ENCODE results near the gene DIP2A. TPM values are rescaled to one million over a fixed set of nuclear protein-coding genes. Genes with fewer than 3 reads are reported as not detected.

The DIP2A gene
- polyA plus RNA-seq, 1 donor from 2014 or later, result 45.0 TPM

DNA sequence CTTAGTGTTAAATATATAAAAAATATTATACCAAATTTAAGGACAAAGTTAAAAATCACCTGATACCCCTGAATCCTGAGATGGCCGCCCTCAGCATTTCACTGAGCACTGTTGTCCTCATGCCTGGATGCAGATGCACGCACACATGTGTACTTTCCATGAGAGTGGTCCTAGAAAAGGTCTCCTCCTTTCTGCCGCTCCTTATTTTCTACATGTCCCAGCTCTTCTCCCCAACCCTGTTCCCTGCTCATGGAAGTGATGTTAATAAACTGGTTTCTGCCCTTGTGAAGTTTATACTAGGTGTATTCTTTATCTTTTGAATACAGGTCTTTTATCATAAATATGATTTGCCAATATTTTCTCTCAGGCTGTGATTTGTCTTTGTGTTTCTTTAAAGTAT is 32.9 kb downstream of the DIP2A start:
- Histone ChIP-seq H2AFZ (ENCODE audit: low read depth, low read length) (no peak overlapping the region), H3K9me2 (ENCODE audit: insufficient read depth, low read length) (no peaks in the 10 kb centered on the region), H3K27ac (ENCODE audit: low read length) (no peak overlapping the region), H3K36me3 (ENCODE audit: insufficient read depth, low read length) (peaks cover 8% of the 10 kb centered on the region), H3F3A (ENCODE audit: insufficient read depth, low read length, poor library complexity, severe bottlenecking) (no peaks in the 10 kb centered on the region), H3K9ac (ENCODE audit: low read length) (no peak overlapping the region), H3K79me2 (replicated peaks; ENCODE audit: insufficient read depth, low read length) (no peaks in the 10 kb centered on the region), H3K4me3 (ENCODE audit: low read length) (no peak overlapping the region), H4K20me1 (ENCODE audit: insufficient read depth) (no peaks in the 10 kb centered on the region), H3K9me3 (ENCODE audit: low read length) (no peaks in the 10 kb centered on the region), H3K4me2 (ENCODE audit: low read length) (no peak overlapping the region), H3K27me3 (ENCODE audit: insufficient read depth, low read depth, low read length) (no peaks in the 10 kb centered on the region)
- TF ChIP-seq MXI1 (conservative IDR thresholded peaks at IDR 0.05; ENCODE audit: poor library complexity, severe bottlenecking), result no peak
- no peak for TF ChIP-seq EP300 (conservative IDR thresholded peaks at IDR 0.05; ENCODE audit: poor library complexity, severe bottlenecking)
- TF ChIP-seq CTCF (IDR thresholded peaks at IDR 0.05; ENCODE audit: poor library complexity, severe bottlenecking), result no peak
- no peak for TF ChIP-seq TAF1 (IDR thresholded peaks at IDR 0.05; ENCODE audit: low read depth)
- TF ChIP-seq RAD21 (conservative IDR thresholded peaks at IDR 0.05), result no peak
- no peak for TF ChIP-seq POLR2AphosphoS5 (IDR thresholded peaks at IDR 0.05)
- TF ChIP-seq, protein P1, sequence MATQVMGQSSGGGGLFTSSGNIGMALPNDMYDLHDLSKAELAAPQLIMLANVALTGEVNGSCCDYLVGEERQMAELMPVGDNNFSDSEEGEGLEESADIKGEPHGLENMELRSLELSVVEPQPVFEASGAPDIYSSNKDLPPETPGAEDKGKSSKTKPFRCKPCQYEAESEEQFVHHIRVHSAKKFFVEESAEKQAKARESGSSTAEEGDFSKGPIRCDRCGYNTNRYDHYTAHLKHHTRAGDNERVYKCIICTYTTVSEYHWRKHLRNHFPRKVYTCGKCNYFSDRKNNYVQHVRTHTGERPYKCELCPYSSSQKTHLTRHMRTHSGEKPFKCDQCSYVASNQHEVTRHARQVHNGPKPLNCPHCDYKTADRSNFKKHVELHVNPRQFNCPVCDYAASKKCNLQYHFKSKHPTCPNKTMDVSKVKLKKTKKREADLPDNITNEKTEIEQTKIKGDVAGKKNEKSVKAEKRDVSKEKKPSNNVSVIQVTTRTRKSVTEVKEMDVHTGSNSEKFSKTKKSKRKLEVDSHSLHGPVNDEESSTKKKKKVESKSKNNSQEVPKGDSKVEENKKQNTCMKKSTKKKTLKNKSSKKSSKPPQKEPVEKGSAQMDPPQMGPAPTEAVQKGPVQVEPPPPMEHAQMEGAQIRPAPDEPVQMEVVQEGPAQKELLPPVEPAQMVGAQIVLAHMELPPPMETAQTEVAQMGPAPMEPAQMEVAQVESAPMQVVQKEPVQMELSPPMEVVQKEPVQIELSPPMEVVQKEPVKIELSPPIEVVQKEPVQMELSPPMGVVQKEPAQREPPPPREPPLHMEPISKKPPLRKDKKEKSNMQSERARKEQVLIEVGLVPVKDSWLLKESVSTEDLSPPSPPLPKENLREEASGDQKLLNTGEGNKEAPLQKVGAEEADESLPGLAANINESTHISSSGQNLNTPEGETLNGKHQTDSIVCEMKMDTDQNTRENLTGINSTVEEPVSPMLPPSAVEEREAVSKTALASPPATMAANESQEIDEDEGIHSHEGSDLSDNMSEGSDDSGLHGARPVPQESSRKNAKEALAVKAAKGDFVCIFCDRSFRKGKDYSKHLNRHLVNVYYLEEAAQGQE (IDR thresholded peaks at IDR 0.05; ENCODE audit: borderline replicate concordance), result no peak
- TF ChIP-seq EZH2 (IDR thresholded peaks at IDR 0.05; ENCODE audit: borderline replicate concordance, insufficient read depth, low read length, poor library complexity, severe bottlenecking), result no peak
- no peak for TF ChIP-seq SMC3 (conservative IDR thresholded peaks at IDR 0.05; ENCODE audit: poor library complexity)

DNA sequence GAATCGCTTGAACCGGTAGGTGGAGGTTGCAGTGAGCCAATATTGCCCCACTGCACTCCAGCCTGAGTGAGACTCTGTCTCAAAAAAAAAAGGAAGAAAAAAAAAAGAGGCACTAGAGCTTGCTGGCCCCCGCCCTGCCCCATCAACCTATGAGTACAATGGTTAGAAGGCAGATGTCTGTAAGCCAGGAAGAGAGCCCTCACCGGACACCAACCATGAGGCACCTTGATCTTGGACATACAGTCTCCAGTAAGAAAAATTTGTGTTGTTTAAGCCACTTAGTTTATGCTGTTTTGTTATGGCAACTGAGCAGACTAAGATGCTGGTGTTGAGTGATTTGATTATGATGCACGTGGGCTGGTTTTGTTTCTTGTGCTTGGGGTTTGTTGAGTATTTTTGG is 34.2 kb downstream of the DIP2A start:
- Histone ChIP-seq H3K27me3 (ENCODE audit: insufficient read depth, low read depth, low read length) (no peaks in the 10 kb centered on the region), H3K9me2 (ENCODE audit: insufficient read depth, low read length) (no peaks in the 10 kb centered on the region), H3K79me2 (replicated peaks; ENCODE audit: insufficient read depth, low read length) (no peaks in the 10 kb centered on the region), H3K27ac (ENCODE audit: low read length) (no peak overlapping the region), H3K4me3 (ENCODE audit: low read length) (no peak overlapping the region), H2AFZ (ENCODE audit: low read depth, low read length) (no peak overlapping the region), H3K4me2 (ENCODE audit: low read length) (no peak overlapping the region), H3K9ac (ENCODE audit: low read length) (no peak overlapping the region), H3K36me3 (ENCODE audit: insufficient read depth, low read length) (peaks cover 8% of the 10 kb centered on the region), H3F3A (ENCODE audit: insufficient read depth, low read length, poor library complexity, severe bottlenecking) (no peaks in the 10 kb centered on the region), H3K9me3 (ENCODE audit: low read length) (no peaks in the 10 kb centered on the region), H4K20me1 (ENCODE audit: insufficient read depth) (no peaks in the 10 kb centered on the region)
- TF ChIP-seq RAD21 (conservative IDR thresholded peaks at IDR 0.05) (no peak), MXI1 (conservative IDR thresholded peaks at IDR 0.05; ENCODE audit: poor library complexity, severe bottlenecking) (no peak), POLR2AphosphoS5 (IDR thresholded peaks at IDR 0.05) (no peak), EP300 (conservative IDR thresholded peaks at IDR 0.05; ENCODE audit: poor library complexity, severe bottlenecking) (no peak), CTCF (IDR thresholded peaks at IDR 0.05; ENCODE audit: poor library complexity, severe bottlenecking) (no peak), SMC3 (conservative IDR thresholded peaks at IDR 0.05; ENCODE audit: poor library complexity) (no peak), EZH2 (IDR thresholded peaks at IDR 0.05; ENCODE audit: borderline replicate concordance, insufficient read depth, low read length, poor library complexity, severe bottlenecking) (no peak), TAF1 (IDR thresholded peaks at IDR 0.05; ENCODE audit: low read depth) (no peak)
- TF ChIP-seq, protein P1 (IDR thresholded peaks at IDR 0.05; ENCODE audit: borderline replicate concordance), result no peak
